Activated CD4-positive, alpha-beta T cell treated with anti-CD3 and anti-CD28 coated beads, Interleukin-2, amount 50 U/mL, for 4 hours (primary cell): ENCODE data around the gene DOC2B.
"Not testable (repeated sequence)": the region's sequence is repeated elsewhere in the genome, so short reads cannot be mapped to it uniquely, and the experiment has no call there.

Experiments used
- DNase-seq, 2 experiments: peaks; one replicate each; pipeline ENCODE4 v3.0.0-alpha.2; 2020

DOC2B gene

GRCh38 chr17:181245-182049, at the start of gene DOC2B:
DOC2B (minus strand) TSS chr17:181650; CDS start chr17:181479, 171 bp downstream.
- DNase-seq: no peak

DNA sequence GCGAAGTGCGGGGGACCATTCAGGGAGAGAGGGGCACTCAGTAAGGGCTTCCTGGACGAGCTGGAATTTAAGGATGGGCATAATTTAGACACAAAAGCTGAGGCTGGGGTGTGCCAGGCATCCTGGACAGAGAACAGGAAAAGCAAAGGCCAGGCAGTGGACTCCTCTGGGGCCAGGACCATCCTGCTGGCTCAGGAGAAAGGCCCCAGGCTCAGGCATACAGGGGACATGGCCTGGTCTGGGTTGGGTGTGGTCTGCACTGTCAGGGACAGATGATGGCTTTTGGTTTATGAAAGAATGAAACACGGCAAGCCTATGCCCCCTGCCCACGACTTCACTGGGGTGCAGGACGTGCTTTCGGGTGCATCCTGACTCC, 48.9 kb upstream of the DOC2B start:
- no peak for DNase-seq

DNA sequence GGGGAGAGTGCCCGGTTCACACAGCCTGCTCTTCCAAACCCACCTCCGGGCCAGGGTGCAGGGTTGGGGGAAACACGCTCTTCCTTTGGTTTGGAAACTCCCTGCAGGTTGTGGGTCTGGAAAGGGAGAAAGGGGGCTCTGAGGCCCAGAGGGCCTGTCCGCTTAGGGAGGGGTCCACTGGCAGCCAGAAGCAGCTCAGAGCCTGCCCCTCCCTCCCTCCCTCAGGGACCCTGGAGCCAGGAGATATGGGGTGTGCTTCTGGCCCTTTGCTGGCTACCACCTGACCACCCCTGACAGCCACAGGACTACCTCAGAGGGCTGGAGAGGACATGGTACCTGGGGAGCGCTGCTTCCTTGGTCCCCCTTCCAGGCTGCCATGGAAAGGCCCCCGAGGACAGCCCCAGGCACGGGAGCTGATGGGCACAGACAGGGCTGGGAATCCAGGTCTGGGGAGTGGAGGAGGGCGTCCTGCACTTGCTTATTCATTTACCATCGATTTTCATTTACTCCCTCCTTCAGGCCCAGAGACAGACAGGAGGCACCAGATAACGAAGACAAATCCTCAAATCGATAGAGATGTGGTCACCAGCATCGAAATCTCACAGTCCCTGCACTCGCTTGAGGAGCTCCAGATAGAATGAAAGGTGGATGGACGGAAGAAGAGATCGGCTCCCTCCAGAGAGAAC, 48.4 kb upstream of the DOC2B start:
- DNase-seq: no peak

- no peak for DNase-seq
Measured at GRCh38 chr17:228951-229708, 47.7 kb upstream of the DOC2B start.

DNA sequence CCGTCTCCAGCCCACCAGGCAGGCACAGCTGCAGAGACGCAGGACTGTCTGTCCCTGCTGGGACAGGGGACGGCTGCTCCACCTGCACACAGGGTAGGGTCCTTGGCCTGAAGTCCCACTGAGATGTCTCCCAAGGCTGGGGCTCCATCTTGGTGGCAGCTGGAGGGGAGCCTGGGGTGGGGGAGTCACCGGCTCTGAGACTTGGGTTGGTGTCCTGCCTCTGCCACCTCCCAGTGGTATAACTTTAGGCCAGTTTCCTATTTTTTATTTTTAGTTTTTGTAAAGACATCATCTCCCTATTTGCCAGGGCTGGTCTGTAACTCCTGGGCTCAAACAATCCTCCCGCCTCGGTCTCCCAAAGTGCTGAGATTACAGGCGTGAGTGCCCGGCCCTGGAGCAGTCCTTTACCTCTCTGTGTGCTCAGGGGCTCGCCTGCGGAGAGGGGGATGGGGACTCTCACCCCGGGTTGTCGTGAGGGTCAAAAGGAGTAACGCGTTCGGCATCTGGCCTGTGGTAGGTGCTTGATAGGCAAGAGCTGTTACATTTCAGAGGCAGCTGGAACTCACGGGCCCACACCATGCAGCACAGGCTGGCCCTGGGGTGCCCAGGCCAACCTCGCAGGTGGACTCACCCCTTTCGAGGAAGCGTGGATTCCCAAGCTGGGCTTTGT, 46.6 kb upstream of the DOC2B start:
- no peak for DNase-seq

DNA sequence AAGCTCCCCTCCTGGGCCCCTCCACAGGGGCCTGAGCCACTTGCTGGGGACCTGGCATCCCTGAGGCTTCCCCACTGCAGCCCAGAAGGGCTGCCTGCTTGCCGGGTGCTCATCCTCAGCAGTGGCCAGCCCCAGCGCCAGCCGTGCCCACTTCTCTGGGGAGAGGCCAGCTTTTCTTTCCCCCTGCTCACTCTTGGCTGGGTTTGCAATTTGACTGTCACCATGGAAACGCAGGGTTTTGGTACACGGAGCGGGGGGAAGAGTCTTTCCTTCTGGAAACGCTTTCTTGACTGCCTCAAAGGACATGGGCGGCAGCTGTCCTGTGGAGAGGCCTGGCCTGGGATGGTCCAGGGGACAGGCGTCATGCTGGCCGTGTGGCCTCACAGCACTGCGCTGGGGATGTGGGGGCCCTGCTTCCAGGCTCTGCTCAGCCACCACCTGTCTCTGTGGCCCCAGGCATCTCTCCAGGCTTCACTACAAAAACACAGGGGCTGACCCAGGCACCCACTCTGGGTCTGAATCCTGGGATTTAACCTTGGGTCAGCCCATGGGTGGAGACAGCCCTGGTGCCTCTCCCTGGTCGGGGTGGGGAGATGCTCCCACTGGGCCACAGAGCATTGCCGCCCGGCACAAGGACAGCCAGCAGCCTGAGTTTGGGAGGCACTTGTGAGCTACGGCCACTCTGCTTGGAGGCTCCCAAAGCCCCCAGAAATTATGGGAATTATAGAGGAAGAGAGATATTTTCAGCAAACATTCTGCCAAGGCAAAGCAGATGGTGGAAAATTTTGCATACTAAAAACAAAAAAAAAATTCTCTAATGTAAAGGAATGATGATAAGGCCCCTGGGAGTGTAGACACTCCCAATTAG, 45.9 kb upstream of the DOC2B start:
- DNase-seq: no peak

- no peak for DNase-seq
Measured at GRCh38 chr17:226108-227077, 44.9 kb upstream of the DOC2B start.

GRCh38 chr17:225551-225950, 44.1 kb upstream of the DOC2B start:
- no peak for DNase-seq

- not testable (repeated sequence) for DNase-seq
Measured at GRCh38 chr17:224576-224975, 43.1 kb upstream of the DOC2B start.

DNA sequence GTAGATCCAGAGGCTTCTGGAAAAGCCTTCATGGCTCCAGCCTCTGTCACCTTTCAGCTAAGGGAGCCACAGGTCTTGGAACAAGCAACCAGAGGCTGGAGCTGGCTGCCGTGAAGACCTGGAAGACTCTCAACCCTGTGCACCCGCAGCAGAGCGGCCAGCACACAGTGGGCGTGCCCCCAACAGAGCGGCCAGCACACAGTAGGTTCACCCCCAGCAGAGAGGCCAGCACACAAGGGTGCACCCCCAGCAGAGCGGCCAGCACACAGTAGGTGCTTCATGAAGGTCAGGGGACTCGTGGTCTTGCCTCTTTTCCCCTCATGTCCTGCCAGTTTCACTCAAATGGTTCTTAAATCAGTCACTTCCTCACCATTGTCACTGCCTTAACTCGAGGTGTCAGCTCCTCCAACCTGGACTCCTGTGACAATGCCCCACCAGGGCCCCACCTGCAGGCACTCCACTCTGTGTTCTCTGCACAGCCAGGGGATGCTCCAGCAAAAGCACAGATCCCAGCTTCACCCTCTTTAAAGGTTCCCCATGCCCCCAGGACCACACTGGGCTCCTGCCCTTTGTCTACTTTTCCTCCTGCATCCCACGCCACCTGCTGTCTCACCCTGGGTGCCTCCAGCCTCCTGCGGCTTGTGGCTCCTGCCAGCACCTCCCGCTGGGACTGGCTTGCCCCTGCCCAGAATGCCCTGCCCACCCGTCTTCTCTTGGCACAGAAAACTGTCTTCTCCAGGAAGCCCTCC, 42.4 kb upstream of the DOC2B start:
- no peak for DNase-seq

DNA sequence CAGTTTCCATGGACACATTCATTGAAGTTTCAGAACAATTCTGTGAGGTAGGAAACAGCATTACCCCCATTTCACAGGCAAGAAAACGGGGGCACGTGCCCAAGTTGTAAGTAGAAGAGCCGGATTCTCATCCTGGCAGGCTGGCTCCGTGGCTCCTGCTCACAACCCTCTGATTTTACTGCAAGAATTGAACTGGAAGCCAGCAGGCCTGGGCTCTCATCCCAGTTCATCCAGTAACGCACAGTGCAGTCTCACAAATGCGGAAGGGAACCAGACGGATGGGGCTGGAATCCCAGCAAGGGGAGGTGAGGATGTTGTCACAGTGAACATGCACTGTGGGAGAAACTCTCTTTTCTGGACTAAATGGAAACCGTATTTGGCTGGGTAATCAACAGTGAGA, 40.7 kb upstream of the DOC2B start:
- DNase-seq: no peak

DNA sequence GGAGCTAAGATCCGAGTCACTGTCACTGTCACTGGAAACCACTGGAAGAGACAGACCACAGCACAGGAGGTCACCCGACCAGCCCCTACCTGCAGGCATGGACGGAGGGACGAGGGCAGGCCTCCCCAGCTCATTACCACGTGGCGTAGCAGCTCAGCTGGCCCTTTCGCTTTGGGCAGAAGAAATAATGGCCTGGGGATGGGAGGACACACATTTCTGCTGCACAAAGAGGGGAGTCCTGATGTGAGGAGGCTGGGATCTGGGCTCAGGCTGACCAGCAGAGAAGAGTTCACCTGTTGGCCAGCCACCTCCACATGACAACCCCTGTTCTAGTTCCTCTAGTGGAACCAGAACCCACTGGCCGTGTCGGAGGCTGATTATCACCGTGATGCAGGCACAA, 38.2 kb upstream of the DOC2B start:
- DNase-seq: no peak

DNA sequence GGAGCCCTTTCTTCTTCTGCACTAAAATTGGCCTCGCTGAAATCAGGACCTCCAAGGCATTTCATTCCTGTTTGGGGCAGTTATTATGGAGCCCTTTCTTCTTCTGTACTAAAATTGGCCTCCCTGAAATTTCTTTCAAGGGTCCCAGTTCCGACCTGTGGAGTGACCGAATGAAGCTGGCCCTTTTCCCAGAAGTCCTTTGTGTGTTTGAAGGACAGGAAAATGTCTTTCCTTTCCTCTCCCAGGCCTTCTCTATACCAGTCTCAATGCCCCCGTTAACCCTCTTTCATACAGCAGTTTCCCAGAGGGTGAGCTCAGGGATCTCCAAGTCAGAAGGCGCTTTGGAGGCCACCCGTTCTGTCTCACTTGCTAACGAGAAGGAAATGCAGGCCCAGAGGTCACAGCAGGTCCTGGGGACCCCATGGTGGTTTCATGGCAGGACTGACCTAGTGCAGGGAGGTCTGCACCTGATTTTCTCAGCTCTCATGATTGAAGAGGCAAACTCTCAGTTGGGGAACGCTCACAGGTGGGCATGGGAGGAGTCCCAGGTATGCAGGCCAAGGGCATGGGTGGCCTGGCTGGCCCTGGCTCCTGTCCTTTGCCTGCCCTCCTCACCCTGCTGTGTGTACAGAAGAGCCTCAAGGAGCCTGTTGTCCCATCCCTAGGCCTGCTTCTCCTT, 37.1 kb upstream of the DOC2B start:
- DNase-seq: no peak

DNA sequence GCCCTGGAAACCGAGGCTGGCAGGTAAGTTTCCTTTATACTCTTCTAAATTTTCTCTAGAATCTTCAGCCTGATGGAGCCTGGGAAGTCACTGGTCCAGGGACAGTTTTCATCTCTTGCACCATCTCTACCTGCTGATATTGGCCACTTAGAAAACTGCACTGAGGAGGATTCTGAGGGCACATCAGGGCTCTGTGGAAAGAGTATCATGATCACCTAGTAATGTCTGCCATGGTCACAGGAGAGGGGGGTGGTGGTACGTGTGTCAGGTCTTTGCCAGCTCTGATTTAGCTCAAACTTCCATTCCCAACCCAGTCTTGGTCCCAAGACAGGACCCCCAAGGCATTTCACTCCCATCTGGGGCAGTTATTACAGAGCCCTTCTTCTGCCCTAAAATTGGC, 35.2 kb upstream of the DOC2B start:
- DNase-seq: no peak

DNA sequence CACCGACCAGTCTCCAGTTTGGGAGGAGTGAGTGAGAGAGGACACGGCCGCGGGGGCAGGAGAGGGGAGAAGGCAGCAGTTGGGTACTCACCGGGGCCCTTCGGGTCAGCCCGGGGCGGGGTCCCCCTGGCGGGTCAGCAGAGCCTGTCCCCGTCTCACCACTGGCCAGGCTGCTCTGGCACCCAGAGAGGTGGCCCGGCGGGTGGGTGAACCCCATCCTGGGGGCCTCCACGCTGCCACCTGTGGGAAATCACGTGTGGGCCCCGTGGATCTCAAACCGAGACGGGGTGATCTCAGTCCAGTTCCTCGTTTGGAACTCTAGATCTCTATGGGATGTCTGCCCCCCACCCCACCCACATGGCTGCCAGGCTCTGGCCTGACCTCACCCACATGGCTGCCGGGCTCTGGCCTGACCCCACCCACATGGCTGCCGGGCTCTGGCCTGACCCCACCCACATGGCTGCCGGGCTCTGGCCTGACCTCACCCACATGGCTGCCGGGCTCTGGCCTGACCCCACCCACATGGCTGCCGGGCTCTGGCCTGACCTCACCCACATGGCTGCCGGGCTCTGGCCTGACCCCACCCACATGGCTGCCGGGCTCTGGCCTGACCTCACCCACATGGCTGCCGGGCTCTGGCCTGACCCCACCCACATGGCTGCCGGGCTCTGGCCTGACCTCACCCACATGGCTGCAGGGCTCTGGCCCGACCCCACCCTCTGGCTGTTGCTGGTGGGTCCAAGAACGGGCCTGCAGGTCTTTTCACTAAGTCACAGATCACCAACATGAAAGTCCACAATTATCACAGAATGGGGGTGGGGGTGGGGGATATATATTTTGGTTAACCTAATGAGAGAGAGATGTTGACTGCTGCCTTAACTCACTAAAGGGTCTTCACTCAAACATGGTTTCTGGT, 34.4 kb upstream of the DOC2B start:
- not testable (repeated sequence) for DNase-seq

- DNase-seq: no peak
Measured at GRCh38 chr17:214881-215331, 33.5 kb upstream of the DOC2B start.

DNA sequence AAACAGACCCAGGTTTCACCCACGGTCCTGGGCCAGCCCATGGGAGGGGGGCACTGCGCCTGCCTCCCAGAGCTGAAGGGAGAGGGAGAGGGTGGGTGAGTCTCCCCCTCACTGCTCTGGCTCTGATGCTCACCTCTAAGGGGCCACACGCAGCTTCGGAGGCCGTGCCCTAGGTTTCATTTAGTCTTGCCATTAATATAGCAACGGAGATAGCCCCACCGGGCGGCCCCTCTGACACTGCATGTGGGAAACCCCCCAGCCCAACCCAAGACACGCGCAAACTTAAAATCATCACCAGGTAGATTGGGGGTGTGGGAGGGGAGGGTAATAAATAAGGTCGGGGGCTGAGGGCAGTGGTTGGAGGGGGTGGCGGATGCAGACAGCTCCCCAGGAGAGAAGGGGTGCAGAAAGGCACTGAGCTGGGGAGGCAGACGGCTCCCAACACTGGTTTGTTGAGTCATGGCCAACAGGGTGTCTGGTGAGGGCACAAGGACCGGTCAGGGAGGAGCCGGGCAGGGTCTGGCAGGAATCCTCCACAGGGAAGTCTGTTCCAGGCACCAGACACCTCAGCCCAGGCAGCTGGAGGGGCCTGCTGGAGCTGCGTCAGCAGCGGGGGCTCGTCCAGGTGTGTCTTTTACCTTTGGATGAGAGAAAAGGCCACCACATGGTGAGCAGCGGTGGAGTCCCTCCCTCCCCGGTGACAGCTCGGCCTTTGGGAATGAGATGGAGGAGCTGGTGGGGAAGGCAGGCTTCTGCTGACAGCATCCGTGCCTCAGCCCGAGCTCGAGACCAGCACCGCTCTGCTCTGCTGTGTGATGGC, 32.0 kb upstream of the DOC2B start:
- DNase-seq: no peak
